Hepatocyte (in vitro differentiated cells): ENCODE data around the gene KCNE4. TPM values are rescaled to one million over a fixed set of nuclear protein-coding genes. Genes with fewer than 3 reads are reported as not detected.

Source experiments
- DNase-seq: peaks from one replicate; pipeline ENCODE4 v3.0.0-alpha.2; 2016; ENCODE audit warnings: low spot score
- H2AFZ ChIP-seq: fragments of 200-600 bp; sonication (generic); 2 replicates; pipeline ENCODE4 v1.6.0; 2016; ENCODE audit warnings: antibody characterized with exemption, mild to moderate bottlenecking
- H3K27ac ChIP-seq: fragments of 200-600 bp; sonication (generic); 2 replicates; pipeline ENCODE4 v1.5.1; 2016; ENCODE audit warnings: mild to moderate bottlenecking
- H3K27me3 ChIP-seq: fragments of 200-600 bp; sonication (generic); 2 replicates; pipeline ENCODE4 v1.6.1; 2016
- H3K36me3 ChIP-seq: fragments of 200-600 bp; sonication (generic); replicated peaks from 2 replicates; pipeline ENCODE4 v1.5.1; 2016; ENCODE audit warnings: low read depth; ENCODE audit not compliant: insufficient read depth
- H3K4me1 ChIP-seq: fragments of 200-600 bp; sonication (generic); 2 replicates; pipeline ENCODE4 v1.5.1; 2016; ENCODE audit warnings: mild to moderate bottlenecking, moderate library complexity; ENCODE audit not compliant: insufficient read depth
- H3K4me2 ChIP-seq: fragments of 200-600 bp; sonication (generic); 2 replicates; pipeline ENCODE4 v1.6.0; 2016
- H3K4me3 ChIP-seq: fragments of 200-600 bp; sonication (generic); 2 replicates; pipeline ENCODE4 v1.5.1; 2016; ENCODE audit warnings: mild to moderate bottlenecking
- H3K79me2 ChIP-seq: fragments of 200-600 bp; sonication (generic); 2 replicates; pipeline ENCODE4 v1.6.0; 2017; ENCODE audit warnings: mild to moderate bottlenecking
- H3K9me2 ChIP-seq: fragments of 200-600 bp; sonication (generic); replicated peaks from 2 replicates; pipeline ENCODE4 v1.6.0; 2017; ENCODE audit warnings: mild to moderate bottlenecking; ENCODE audit not compliant: insufficient read depth
- H3K9me3 ChIP-seq: fragments of 200-600 bp; sonication (generic); 2 replicates; pipeline ENCODE4 v1.5.1; 2016; ENCODE audit warnings: low read depth, mild to moderate bottlenecking
- H4K20me1 ChIP-seq: fragments of 200-600 bp; sonication (generic); 2 replicates; pipeline ENCODE4 v1.6.0; 2016; ENCODE audit warnings: mild to moderate bottlenecking; ENCODE audit not compliant: insufficient read depth, poor library complexity, severe bottlenecking
- EZH2 ChIP-seq: fragments of 200-600 bp; sonication (generic); IDR thresholded peaks from 2 replicates; pipeline ENCODE4 v1.6.1; 2016; ENCODE audit warnings: antibody characterized with exemption, mild to moderate bottlenecking, borderline replicate concordance
- EZH2phosphoT487 ChIP-seq: fragments of 200-600 bp; sonication (generic); IDR thresholded peaks from one replicate; pipeline ENCODE4 v1.6.1; 2018; ENCODE audit warnings: antibody characterized with exemption, mild to moderate bottlenecking, low read depth, moderate library complexity; ENCODE audit not compliant: unreplicated experiment, severe bottlenecking
- WGBS: methylation state at CpG from one replicate; pipeline ENCODE4 v1.1.6; 2016; ENCODE audit warnings: low lambda C conversion rate; ENCODE audit errors: missing lambda C conversion rate; 5-methylcytosine and 5-hydroxymethylcytosine counted together
- polyA plus RNA-seq: library from polyadenylated mRNA; unstranded; fragments of >200 nt; fragmentation: Nextera tagmentation; extraction: Ambion mirVana; gene quantifications from 2 replicates; pipeline ENCODE4 v1.2.1, GENCODE V29; 2016
- total RNA-seq: library from RNA; depleted of rRNA; stranded (reverse); fragments of >200 nt; gene quantifications from 2 replicates; pipeline ENCODE4 v1.2.3, GENCODE V29; 2014
- TF ChIP-seq, protein P1 (sequence below): fragments of 200-600 bp; sonication (generic); IDR thresholded peaks from 2 replicates; pipeline ENCODE4 v1.5.1; 2016; ENCODE audit warnings: antibody characterized with exemption, mild to moderate bottlenecking; ENCODE audit not compliant: poor library complexity

Gene KCNE4
- total and polyA plus RNA-seq, 2 experiments from 2014 or later: 51.4 to 54.6 TPM

DNA sequence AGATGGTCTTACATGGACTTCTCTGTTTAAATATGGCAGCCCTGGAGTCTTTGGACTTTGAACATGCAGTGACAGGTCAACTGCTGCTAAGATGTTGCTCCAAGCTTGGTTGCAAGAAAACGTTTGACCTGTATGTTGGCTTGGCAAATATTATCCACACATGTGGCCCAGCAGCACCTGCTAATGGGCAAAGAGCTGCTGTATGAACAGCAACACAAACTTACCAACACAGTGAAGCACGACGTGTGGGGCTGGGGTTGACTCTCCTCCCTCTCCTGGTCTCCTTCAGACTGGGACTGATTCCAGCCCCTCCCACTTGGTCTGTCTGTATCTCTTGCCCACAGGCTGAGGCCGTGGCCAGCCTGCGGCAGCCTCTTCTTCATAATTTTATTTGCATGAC, 3.8 kb downstream of the KCNE4 start:
- Histone ChIP-seq H3K36me3 (no peaks in the 10 kb centered on the region), H3K9me3 (no peaks in the 10 kb centered on the region), H4K20me1 (no peaks in the 10 kb centered on the region), H3K4me3 (no peak overlapping the region), H2AFZ (no peak overlapping the region), H3K4me1 (peaks cover 39% of the 10 kb centered on the region), H3K9me2 (no peaks in the 10 kb centered on the region), H3K27me3 (no peaks in the 10 kb centered on the region), H3K4me2 (peak overlapping the region; percentile 77), H3K79me2 (peaks cover 6% of the 10 kb centered on the region), H3K27ac (peak overlapping the region; percentile 81)
- peak; percentile 17 for DNase-seq
- TF ChIP-seq EZH2phosphoT487 (no peak), EZH2 (no peak)
- TF ChIP-seq, protein P1, sequence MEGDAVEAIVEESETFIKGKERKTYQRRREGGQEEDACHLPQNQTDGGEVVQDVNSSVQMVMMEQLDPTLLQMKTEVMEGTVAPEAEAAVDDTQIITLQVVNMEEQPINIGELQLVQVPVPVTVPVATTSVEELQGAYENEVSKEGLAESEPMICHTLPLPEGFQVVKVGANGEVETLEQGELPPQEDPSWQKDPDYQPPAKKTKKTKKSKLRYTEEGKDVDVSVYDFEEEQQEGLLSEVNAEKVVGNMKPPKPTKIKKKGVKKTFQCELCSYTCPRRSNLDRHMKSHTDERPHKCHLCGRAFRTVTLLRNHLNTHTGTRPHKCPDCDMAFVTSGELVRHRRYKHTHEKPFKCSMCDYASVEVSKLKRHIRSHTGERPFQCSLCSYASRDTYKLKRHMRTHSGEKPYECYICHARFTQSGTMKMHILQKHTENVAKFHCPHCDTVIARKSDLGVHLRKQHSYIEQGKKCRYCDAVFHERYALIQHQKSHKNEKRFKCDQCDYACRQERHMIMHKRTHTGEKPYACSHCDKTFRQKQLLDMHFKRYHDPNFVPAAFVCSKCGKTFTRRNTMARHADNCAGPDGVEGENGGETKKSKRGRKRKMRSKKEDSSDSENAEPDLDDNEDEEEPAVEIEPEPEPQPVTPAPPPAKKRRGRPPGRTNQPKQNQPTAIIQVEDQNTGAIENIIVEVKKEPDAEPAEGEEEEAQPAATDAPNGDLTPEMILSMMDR: no peak
- WGBS: 59% methylated on average over 5 of the region's 5 CpGs

DNA sequence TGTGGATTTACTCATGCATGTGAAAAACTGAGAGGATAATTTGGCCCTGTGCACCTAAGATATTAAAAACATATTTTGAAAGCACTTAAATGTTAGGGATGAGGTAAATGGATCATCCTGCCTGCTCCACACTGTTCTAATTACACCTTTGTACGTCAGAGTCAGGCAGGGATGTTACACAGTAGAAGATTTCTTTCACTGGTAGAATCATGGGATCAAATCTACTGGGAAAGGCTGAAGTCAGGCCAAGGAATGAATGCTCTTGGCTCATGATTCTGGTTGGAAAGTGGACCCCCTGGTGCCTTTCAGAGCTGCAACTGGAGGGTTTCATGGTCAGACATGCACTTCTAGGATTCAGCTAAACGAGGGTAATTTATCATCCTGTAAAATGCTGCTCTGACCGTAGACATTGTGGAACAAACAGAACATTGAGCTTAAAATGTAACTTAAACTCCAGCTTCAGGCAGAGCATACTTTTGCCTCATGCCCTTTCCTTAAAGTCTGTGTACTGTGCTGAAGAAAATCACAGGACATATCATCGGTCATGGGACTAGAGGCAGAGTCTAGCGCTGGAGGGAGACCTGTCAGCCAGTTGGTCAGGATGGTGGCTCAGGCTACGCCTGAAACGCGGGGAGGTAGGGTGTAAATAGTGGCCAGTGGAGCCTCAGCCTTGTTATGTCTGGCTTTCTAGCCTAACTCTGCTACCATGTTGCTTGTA, 4.9 kb downstream of the KCNE4 start:
- no peaks in the 10 kb centered on the region for H3K9me2 ChIP-seq
- peak; percentile 29 for DNase-seq
- no peaks in the 10 kb centered on the region for H3K36me3 ChIP-seq
- peaks cover 6% of the 10 kb centered on the region for H3K79me2 ChIP-seq
- H3K4me2 ChIP-seq: peak overlapping the region; percentile 77
- H3K4me3 ChIP-seq: no peak overlapping the region
- 72% methylated on average over 8 of the region's 8 CpGs for WGBS
- no peaks in the 10 kb centered on the region for H3K9me3 ChIP-seq
- no peaks in the 10 kb centered on the region for H4K20me1 ChIP-seq
- H2AFZ ChIP-seq: no peak overlapping the region
- peaks cover 30% of the 10 kb centered on the region for H3K4me1 ChIP-seq
- H3K27ac ChIP-seq: peak overlapping the region; percentile 81
- no peak for TF ChIP-seq EZH2phosphoT487
- no peak for TF ChIP-seq EZH2
- TF ChIP-seq, protein P1: no peak
- no peaks in the 10 kb centered on the region for H3K27me3 ChIP-seq

DNA sequence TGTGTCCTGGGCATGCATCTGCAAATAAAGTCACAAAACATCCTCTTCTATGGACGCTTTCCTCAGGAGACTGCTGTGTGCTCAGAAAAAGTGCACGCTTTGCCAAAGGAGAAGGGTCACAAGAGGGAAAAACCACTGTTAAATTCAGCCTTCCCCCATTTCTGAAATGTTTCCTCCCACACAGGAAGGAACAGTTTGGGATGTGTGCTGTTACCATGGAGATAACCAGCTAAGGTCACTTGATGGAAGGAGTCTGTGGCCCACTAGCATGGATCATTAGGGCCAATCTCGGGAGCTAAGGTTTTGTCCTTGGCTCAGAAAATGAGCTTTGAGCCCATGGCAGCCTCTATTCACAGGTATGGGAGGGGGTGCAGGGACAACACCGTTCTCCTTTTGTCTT, 5.6 kb downstream of the KCNE4 start:
- no peak overlapping the region for H2AFZ ChIP-seq
- no peak overlapping the region for H3K4me3 ChIP-seq
- 89% methylated on average over 4 of the region's 4 CpGs for WGBS
- H3K4me1 ChIP-seq: peaks cover 30% of the 10 kb centered on the region
- no peaks in the 10 kb centered on the region for H4K20me1 ChIP-seq
- H3K27me3 ChIP-seq: no peaks in the 10 kb centered on the region
- peaks cover 2% of the 10 kb centered on the region for H3K79me2 ChIP-seq
- H3K36me3 ChIP-seq: no peaks in the 10 kb centered on the region
- no peaks in the 10 kb centered on the region for H3K9me2 ChIP-seq
- DNase-seq: no peak
- H3K4me2 ChIP-seq: peak overlapping the region; percentile 30
- H3K9me3 ChIP-seq: no peaks in the 10 kb centered on the region
- TF ChIP-seq EZH2phosphoT487: no peak
- TF ChIP-seq, protein P1: no peak
- TF ChIP-seq EZH2: no peak
- peak overlapping the region; percentile 81 for H3K27ac ChIP-seq
